Lung (tissue), 12 donors: ENCODE data around the gene RASGRF2. TPM values are rescaled to one million over a fixed set of nuclear protein-coding genes. Genes with fewer than 3 reads are reported as not detected.
"Not testable (repeated sequence)": the region's sequence is repeated elsewhere in the genome, so short reads cannot be mapped to it uniquely, and the experiment has no call there.

Experiments
- ATAC-seq: fragments of 200-7000 bp; cut with Tn5 transposase; one replicate; pipeline ENCODE4 v1.9.1; 2020; ENCODE audit warnings: moderate number of reproducible peaks; ENCODE audit not compliant: insufficient read depth, low FRiP score
- DNase-seq, 3 donors: peaks; one replicate each; pipeline ENCODE4 v3.0.0-alpha.2; 2013 to 2017
- H3K27ac ChIP-seq, 2 donors: one replicate each; pipeline ENCODE4 v1.5.1; 2013; ENCODE audit warnings: mild to moderate bottlenecking in 2 of 2, moderate library complexity in 2 of 2, control low read depth in 1 of 2, inconsistent platforms in 1 of 2, low read depth in 1 of 2, low read length in 1 of 2
- H3K27me3 ChIP-seq, 3 donors: one replicate each; pipeline ENCODE4 v1.5.1; 2013; ENCODE audit warnings: low read length in 2 of 3; ENCODE audit not compliant: control insufficient read depth in 3 of 3, insufficient read depth in 3 of 3
- H3K36me3 ChIP-seq, 4 donors: one replicate each; pipeline ENCODE4 v1.5.1; 2013; ENCODE audit warnings: low read length in 4 of 4, mild to moderate bottlenecking in 1 of 4, moderate library complexity in 1 of 4; ENCODE audit not compliant: control insufficient read depth in 4 of 4, insufficient read depth in 4 of 4
- H3K4me1 ChIP-seq, 5 donors: one replicate each; pipeline ENCODE4 v1.5.1; 2013; ENCODE audit warnings: low read length in 5 of 5, mild to moderate bottlenecking in 2 of 5, moderate library complexity in 1 of 5; ENCODE audit not compliant: control insufficient read depth in 5 of 5, insufficient read depth in 5 of 5
- H3K4me3 ChIP-seq: one replicate; pipeline ENCODE4 v1.5.1; 2013; ENCODE audit warnings: mild to moderate bottlenecking, control low read depth, moderate library complexity
- H3K9ac ChIP-seq, 2 donors: one replicate each; pipeline ENCODE4 v1.5.1; 2013; ENCODE audit warnings: low read length in 2 of 2, control low read depth in 1 of 2; ENCODE audit not compliant: insufficient read depth in 1 of 2
- H3K9me3 ChIP-seq, 4 donors: one replicate each; pipeline ENCODE4 v1.5.1; 2013; ENCODE audit warnings: low read length in 3 of 4, mild to moderate bottlenecking in 1 of 4, moderate library complexity in 1 of 4; ENCODE audit not compliant: control insufficient read depth in 4 of 4, insufficient read depth in 3 of 4
- WGBS, 2 donors: extraction: QIAGEN DNeasy Blood & Tissue Kit; methylation state at CpG; one replicate each; pipeline ENCODE4 v1.1.7; 2013; 5-methylcytosine and 5-hydroxymethylcytosine counted together
- polyA plus RNA-seq, 2 donors: library from polyadenylated mRNA; stranded (reverse); fragments of 200-250 nt; gene quantifications; one replicate each; pipeline ENCODE4 v1.2.1, GENCODE V29; 2013
- total RNA-seq, 2 donors: library from RNA; depleted of rRNA in 1 of 2; stranded (reverse); fragments of >200 nt in 1 of 2; gene quantifications; one replicate each; pipeline ENCODE4 v1.2.1, GENCODE V29; 2014 to 2021
- TF ChIP-seq, protein P1 (sequence below): IDR thresholded peaks from 2 replicates; pipeline ENCODE4 v1.5.1; 2012; ENCODE audit warnings: mild to moderate bottlenecking; ENCODE audit errors: control extremely low read depth, extremely low read depth
- donor health status: control.
- donor health status: control.
- donor health status: Bipolar disorder and iron deficiency.
- donor health status: healthy.
- donor health status: DM: yes; HTN: yes; CAD: no.

Gene RASGRF2
- total and polyA plus RNA-seq, 4 donors = 1.0 to 12.0 (median 2.7) TPM

DNA sequence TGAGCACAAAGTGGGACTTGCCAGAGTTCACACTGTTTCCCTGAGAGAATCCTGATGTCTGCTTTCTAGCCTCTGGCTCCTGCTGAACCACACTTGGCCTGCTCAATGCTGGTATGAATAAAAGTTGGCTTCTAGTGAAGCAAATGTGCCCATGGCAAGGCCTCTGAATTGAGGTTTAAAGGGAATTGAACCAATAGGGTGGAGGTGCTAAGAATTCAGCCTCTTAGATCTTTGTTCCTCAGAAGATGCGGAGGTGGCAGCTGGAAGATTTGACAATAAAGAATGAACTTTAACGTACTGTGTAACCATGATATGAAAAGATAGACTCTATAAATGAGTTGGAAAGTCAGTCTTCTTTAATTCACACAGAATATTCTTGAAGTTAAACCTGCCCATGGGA, 57.2 kb downstream of the RASGRF2 start:
- DNase-seq (no peak), ATAC-seq (no peak)
- peaks cover 0 to 20% (median 2%) of the 10 kb centered on the region in 5 donors for H3K4me1 ChIP-seq
- TF ChIP-seq, protein P1, sequence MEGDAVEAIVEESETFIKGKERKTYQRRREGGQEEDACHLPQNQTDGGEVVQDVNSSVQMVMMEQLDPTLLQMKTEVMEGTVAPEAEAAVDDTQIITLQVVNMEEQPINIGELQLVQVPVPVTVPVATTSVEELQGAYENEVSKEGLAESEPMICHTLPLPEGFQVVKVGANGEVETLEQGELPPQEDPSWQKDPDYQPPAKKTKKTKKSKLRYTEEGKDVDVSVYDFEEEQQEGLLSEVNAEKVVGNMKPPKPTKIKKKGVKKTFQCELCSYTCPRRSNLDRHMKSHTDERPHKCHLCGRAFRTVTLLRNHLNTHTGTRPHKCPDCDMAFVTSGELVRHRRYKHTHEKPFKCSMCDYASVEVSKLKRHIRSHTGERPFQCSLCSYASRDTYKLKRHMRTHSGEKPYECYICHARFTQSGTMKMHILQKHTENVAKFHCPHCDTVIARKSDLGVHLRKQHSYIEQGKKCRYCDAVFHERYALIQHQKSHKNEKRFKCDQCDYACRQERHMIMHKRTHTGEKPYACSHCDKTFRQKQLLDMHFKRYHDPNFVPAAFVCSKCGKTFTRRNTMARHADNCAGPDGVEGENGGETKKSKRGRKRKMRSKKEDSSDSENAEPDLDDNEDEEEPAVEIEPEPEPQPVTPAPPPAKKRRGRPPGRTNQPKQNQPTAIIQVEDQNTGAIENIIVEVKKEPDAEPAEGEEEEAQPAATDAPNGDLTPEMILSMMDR = no peak
- 86 to 88% methylated on average over 2 of the region's 2 CpGs for WGBS, 2 donors
- no peaks in the 10 kb centered on the region for H3K27me3 ChIP-seq
- no peaks in the 10 kb centered on the region for H3K36me3 ChIP-seq
- no peak overlapping the region for H3K27ac ChIP-seq
- H3K9ac ChIP-seq = peak overlapping the region in 1 of 2 donors; percentile 17
- H3K4me3 ChIP-seq = no peak overlapping the region
- H3K9me3 ChIP-seq = peaks cover 0 to 3% (median 0%) of the 10 kb centered on the region in 4 donors

GRCh38 chr5:81018608-81019007, 58.4 kb downstream of the RASGRF2 start:
- not testable (repeated sequence) for H3K36me3 ChIP-seq, H3K27ac ChIP-seq, H3K9me3 ChIP-seq, ATAC-seq, H3K4me3 ChIP-seq, DNase-seq, H3K9ac ChIP-seq, H3K27me3 ChIP-seq
- 94 to 96% methylated on average over 6 of the region's 6 CpGs for WGBS, 2 donors
- H3K4me1 ChIP-seq = peaks cover 0 to 21% (median 2%) of the 10 kb centered on the region in 5 donors

GRCh38 chr5:81019748-81020147, 59.6 kb downstream of the RASGRF2 start:
- no peak for ATAC-seq
- TF ChIP-seq, protein P1 = no peak
- Histone ChIP-seq H3K27me3 (no peaks in the 10 kb centered on the region), H3K4me1 (peaks cover 0 to 26% (median 2%) of the 10 kb centered on the region in 5 donors), H3K27ac (no peak overlapping the region), H3K9me3 (no peaks in the 10 kb centered on the region), H3K9ac (no peak overlapping the region), H3K36me3 (no peaks in the 10 kb centered on the region), H3K4me3 (no peak overlapping the region)
- no peak for DNase-seq
- WGBS, 2 donors = 24 to 47% methylated on average over 1 of the region's 1 CpG

- DNase-seq (no peak), ATAC-seq (no peak)
- H3K9me3 ChIP-seq = no peaks in the 10 kb centered on the region
- no peaks in the 10 kb centered on the region for H3K36me3 ChIP-seq
- TF ChIP-seq, protein P1 = no peak
- H3K9ac ChIP-seq = no peak overlapping the region
- WGBS, 2 donors = 91 to 94% methylated on average over 6 of the region's 6 CpGs
- no peak overlapping the region for H3K27ac ChIP-seq
- H3K4me3 ChIP-seq = no peak overlapping the region
- peaks cover 0 to 33% (median 4%) of the 10 kb centered on the region in 5 donors for H3K4me1 ChIP-seq
- H3K27me3 ChIP-seq = no peaks in the 10 kb centered on the region
These were observed 60.5 kb downstream of the RASGRF2 start for GRCh38 chr5:81020478-81021167.
